BJ (cell line): ENCODE results near the gene SOWAHA. TPM values are rescaled to one million over a fixed set of nuclear protein-coding genes. Genes with fewer than 3 reads are reported as not detected.
A peak's percentile ranks its signal among the peaks of the same experiment; 100 is the strongest.

Source experiments
- CTCF ChIA-PET: fragments of 350-600 bp; formaldehyde crosslinking; extraction: SDS; loops from one replicate; lab custom pipeline; 2021; ENCODE audit warnings: antibody characterized with exemption, inconsistent platforms; lab: Yijun Ruan, JAX
- POLR2A ChIA-PET: fragments of 300-600 bp; sonication (Branson Sonifier 250); formaldehyde crosslinking; extraction: SDS; loops from one replicate; lab custom pipeline; 2021; ENCODE audit warnings: antibody characterized with exemption; lab: Charles Lee
- DNase-seq: peaks from one replicate; pipeline ENCODE4 v3.0.0-alpha.2; 2011; ENCODE audit warnings: low read depth
- H3K27me3 ChIP-seq: 2 replicates; pipeline ENCODE4 v1.6.0; 2011; ENCODE audit warnings: low read length; ENCODE audit not compliant: control insufficient read depth, insufficient read depth
- H3K36me3 ChIP-seq: 2 replicates; pipeline ENCODE4 v1.5.1; 2011; ENCODE audit warnings: low read length; ENCODE audit not compliant: control insufficient read depth, insufficient read depth
- H3K4me3 ChIP-seq: 2 replicates; pipeline ENCODE4 v1.5.1; 2011; ENCODE audit warnings: low read depth, mild to moderate bottlenecking, control low read depth, low read length
- polyA plus RNA-seq: library from polyadenylated mRNA; depleted of rRNA; stranded (reverse); fragments of >200 nt; gene quantifications from 2 replicates; pipeline ENCODE4 v1.2.3, GENCODE V29; 2011
- TF ChIP-seq, protein P1 (sequence below): IDR thresholded peaks from 2 replicates; pipeline ENCODE4 v1.5.1; 2011; ENCODE audit warnings: low read depth, mild to moderate bottlenecking, control low read depth, inconsistent platforms, low read length, moderate library complexity; ENCODE audit not compliant: insufficient read depth

Gene SOWAHA
- polyA plus RNA-seq, 1 experiment: not detected

GRCh38 chr5:132771503-132771998, 41.6 kb upstream of the SOWAHA start:
- TF ChIP-seq, protein P1, sequence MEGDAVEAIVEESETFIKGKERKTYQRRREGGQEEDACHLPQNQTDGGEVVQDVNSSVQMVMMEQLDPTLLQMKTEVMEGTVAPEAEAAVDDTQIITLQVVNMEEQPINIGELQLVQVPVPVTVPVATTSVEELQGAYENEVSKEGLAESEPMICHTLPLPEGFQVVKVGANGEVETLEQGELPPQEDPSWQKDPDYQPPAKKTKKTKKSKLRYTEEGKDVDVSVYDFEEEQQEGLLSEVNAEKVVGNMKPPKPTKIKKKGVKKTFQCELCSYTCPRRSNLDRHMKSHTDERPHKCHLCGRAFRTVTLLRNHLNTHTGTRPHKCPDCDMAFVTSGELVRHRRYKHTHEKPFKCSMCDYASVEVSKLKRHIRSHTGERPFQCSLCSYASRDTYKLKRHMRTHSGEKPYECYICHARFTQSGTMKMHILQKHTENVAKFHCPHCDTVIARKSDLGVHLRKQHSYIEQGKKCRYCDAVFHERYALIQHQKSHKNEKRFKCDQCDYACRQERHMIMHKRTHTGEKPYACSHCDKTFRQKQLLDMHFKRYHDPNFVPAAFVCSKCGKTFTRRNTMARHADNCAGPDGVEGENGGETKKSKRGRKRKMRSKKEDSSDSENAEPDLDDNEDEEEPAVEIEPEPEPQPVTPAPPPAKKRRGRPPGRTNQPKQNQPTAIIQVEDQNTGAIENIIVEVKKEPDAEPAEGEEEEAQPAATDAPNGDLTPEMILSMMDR: no peak
- ChIA-PET POLR2A (no interaction called here), CTCF (no interaction called here)
- Histone ChIP-seq H3K4me3 (no peak overlapping the region), H3K27me3 (no peaks in the 10 kb centered on the region), H3K36me3 (no peaks in the 10 kb centered on the region)
- DNase-seq: peak; percentile 46

DNA sequence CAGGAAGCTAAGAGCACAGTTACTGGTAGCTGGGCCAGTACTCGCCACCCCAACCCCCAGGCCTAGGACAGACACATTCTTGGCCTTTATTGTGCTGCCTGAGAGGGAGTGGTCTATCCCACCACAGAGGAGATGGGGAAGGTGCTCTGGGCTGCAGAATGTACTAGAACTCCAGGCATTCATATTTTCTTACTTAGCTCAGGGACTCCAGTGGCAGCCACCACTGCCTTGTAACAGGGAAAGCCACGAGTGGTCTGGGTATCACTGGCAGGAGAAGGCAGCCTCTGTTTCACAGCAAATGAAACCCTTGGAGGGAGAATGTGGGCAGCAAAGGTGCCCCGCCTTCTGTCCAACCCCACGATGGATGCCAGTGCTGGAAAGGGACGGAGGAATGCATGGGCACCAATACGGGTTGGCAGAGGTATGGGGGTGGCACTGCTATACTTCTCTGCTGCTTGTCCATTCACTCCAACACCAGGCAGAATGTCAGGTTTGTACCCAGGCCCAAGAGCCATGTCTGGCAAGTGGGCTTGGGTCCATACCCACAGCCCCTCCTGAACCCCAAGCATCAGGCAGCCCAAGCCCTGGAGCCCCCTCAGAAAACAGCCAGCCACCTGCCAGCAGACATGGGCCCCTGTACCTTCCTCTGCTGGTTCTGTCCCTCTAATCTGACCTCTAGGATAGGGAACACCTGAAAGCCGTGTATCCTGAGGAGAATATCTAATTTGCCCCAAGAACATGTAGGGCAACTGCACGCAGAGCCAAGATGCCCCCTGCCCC, 40.6 kb upstream of the SOWAHA start:
- H3K27me3 ChIP-seq: no peaks in the 10 kb centered on the region
- no peaks in the 10 kb centered on the region for H3K36me3 ChIP-seq
- no peak overlapping the region for H3K4me3 ChIP-seq
- ChIA-PET POLR2A (no interaction called here), CTCF (interaction anchor here (0.6 to 1.3 kb wide), 4 partner anchors 19 to 384 kb away, joined by 3 to 5 read pairs (median 4); no protein-coding TSS in a partner anchor)
- TF ChIP-seq, protein P1: no peak
- DNase-seq: no peak

GRCh38 chr5:132773114-132773513, 40.0 kb upstream of the SOWAHA start:
- POLR2A ChIA-PET: no interaction called here
- Histone ChIP-seq H3K4me3 (no peak overlapping the region), H3K36me3 (no peaks in the 10 kb centered on the region), H3K27me3 (no peaks in the 10 kb centered on the region)
- TF ChIP-seq, protein P1: no peak
- CTCF ChIA-PET: interaction anchor here (0.9 to 1.3 kb wide), 3 partner anchors 19 to 385 kb away, joined by 3 to 5 read pairs (median 4); no protein-coding TSS in a partner anchor
- DNase-seq: no peak

DNA sequence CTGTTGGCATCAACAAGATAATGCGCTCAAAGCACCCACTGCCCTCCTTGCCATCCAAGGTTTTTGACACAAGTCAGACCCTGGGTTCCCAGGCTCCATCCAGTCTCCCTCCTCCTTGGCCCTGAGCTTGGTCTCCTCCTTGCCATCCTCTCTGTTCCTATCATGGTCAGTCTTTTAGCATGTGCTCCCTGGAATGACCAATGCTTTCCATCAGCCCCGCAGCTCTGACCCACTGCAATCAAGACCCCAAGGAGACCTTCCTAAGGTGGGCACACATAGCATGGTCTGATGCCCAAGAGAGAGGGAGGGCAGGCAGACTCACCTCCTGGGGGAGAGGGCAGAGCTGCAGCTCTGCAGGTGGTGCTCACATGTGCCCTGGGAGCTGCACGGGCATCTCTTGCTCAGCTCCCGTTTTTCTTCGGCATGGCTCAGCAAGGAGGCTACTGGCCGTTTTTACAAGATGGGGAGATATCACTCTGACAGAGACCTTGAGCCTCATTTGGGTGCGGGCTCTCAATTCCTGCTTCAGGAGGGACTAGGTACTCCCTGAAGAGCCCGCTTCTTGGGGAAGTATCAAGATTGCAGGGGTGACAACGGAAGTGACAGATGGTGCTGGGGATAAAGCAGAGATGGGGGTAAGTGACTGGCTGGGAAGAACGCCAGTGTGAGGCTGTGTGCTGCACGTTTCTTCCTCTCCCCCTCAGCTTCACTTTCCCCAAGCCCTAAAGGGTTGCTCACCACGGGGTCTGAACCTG, 39.3 kb upstream of the SOWAHA start:
- no peaks in the 10 kb centered on the region for H3K36me3 ChIP-seq
- DNase-seq: no peak
- TF ChIP-seq, protein P1: no peak
- no peak overlapping the region for H3K4me3 ChIP-seq
- H3K27me3 ChIP-seq: no peaks in the 10 kb centered on the region
- ChIA-PET CTCF (interaction anchor here (0.9 to 1.3 kb wide), 3 partner anchors 20 to 386 kb away, joined by 3 to 5 read pairs (median 4); no protein-coding TSS in a partner anchor), POLR2A (no interaction called here)

DNA sequence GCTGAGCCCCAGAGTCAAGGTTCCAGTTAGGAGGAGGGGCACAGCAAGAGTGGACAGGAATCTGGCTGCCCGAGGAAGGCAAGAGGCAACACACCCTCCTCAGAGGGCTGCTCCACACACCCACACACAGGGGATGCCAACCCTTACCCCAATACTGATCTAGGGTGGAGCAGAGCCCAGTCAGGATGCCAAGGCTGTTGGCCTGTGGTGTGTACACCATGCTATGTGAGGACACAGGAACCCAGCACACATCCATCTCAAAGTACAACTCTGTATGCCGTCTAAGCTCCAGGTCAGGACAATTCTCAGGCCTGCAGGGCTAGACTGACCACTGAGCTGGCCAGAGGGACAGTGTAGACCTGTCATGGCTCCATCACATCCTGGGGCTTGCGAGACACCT, 38.7 kb upstream of the SOWAHA start:
- ChIA-PET CTCF (no interaction called here), POLR2A (no interaction called here)
- DNase-seq: no peak
- no peaks in the 10 kb centered on the region for H3K27me3 ChIP-seq
- TF ChIP-seq, protein P1: no peak
- H3K36me3 ChIP-seq: no peaks in the 10 kb centered on the region
- H3K4me3 ChIP-seq: no peak overlapping the region
